HG02610 (cell line): ENCODE results near the gene SELENOS.

Experiments used
- ATAC-seq: cut with Tn5 transposase; IDR thresholded peaks from one replicate; pipeline ENCODE4 v1.9.1; 2021; ENCODE audit warnings: mild to moderate bottlenecking, moderate library complexity; ENCODE audit not compliant: unreplicated experiment

Gene SELENOS

DNA sequence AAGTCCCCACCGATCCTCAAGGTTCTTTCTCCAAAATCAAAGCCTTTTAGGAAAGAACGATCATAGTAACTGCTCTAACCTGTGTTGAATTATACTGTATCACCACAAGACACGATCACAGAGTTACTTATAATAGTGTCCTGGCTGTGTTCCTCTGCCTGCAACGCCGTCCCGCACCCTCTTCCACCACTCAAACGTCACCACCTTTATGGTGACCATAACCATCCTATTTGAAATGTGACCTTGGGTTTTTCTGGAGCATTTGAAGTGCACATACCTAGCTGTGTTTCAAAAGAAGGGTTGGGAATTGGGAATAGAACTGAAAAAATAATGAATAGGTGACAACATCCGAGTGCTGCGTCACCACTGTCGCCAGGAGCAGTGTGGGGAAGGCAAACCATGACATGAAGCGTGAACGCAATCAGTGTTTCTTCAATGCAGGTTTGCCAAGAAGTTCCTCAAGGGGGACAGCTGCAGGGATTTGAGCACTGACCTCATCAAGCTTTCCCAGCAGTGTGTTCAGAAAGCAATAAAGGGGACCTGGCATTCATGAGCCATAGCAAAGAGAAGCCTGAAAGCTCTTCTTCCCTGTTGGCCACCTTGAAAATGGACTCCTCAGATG, 769 bp upstream of the SELENOS start:
- no peak for ATAC-seq

DNA sequence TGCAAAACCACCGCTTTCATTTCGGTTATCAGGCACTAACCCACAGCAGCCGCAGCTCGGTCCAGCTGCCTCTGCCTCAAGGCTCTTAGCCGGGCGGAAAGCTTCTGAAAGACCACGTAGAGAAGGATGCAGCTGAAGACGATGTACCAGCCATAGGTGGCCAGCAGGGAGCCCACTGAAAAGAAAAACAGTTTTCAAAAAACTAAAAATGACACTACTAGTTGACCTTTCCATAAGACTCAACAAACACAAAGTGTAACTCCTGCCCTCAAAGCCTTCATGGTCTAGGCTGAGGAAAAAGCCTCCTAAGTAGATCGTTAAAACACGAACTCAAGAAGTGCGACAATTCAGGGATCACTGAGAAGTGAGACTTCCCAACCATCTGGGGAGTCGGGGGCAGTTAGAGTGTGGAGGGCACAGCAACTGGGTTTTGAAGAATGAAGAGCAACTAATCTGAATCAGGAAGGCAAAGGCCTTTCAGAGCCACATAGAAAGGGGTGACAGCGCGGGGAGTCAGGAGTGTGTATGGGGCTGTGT, 716 bp downstream of the SELENOS start:
- no peak for ATAC-seq

DNA sequence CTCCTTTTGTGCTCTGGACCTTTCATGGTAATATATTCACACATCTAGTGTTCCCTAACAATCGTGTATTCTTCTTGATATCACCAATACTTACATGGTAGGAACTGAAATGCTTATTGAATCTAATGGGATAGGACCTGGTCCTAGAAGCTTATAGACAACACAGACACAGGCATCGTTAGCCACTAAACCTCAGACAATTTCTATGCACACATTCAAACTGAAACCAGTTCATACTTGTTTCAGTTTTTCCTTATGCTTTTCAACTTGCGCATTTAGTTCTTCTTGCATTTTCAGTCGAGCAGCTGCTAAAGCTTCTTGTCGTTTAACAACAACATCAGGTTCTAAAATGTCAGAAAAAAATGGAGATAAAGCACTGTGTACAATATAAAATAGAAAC, 2.3 kb downstream of the SELENOS start:
- ATAC-seq, result peak; percentile 41

DNA sequence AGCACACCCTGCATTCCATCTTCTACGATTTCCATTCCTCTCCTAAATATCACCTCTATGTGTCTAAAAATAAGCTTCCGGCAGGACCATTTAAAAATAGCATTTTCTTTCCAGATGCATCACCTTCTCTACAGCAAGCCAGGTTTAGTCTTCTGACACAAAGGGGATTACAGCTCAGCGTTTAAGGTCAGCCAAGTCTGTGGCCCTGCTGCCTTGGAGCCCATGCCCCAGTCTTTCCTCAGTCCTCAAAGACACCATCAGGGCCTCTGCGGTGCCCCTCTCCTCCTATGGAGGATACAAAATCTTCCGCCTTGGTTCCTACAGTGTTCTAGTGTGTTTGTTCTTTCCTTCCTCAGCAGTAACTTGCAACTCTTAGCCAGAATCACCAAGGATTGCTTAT, 3.8 kb downstream of the SELENOS start:
- ATAC-seq, result no peak

DNA sequence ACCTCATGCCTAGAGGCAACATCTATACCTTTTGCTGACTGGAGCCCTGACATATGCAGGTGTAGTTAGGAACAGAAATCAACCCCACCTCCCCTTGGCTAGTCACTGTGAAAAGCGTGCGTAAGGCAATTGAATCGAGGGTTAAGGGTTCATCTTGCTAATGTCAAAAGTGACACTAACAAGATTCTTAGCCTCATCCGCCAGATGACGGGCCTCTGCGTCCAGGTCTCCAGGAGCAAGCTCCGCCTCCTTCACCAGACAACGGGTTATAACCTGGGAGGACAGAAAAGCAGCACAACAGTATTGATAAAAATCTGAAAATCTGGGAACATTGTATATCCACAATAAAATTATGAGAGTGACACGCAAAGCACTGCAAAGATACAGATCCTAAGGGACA, 4.7 kb downstream of the SELENOS start:
- ATAC-seq, result no peak

DNA sequence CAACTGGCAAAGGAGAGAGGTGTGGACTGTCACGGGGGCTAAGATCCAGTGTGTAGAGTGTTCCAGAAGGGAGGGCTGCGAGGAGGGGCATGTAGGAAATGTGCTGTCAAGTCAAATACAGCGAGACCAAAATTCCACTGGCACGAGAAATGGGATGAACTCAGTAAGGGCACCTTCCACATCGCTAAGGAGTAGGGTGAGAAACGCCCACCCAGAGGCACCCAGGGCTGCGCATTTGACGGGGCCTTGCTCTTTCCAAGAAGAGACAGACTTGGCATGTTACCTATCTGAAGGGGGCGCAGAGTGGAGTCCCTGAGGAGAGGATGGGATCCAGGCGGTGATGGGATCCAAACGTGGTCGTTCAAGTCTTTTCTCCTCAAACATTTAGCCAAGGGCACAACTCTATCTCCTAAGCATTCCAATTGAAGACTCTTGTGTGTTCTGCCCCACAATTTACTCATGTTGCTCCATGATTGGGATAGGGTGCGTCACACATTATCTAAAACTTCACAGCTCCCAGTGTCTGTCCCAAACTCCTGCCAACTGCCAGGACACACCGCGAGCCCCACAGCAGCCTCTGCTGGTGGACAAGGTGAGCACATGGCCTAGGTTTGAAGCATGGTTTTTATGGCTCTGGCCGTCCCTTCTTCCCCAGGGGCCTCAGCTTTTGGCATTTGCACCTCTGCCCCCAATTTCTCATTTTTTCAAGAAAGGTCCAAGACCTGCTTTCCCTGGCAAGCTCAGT, 7.6 kb downstream of the SELENOS start:
- ATAC-seq, result no peak

DNA sequence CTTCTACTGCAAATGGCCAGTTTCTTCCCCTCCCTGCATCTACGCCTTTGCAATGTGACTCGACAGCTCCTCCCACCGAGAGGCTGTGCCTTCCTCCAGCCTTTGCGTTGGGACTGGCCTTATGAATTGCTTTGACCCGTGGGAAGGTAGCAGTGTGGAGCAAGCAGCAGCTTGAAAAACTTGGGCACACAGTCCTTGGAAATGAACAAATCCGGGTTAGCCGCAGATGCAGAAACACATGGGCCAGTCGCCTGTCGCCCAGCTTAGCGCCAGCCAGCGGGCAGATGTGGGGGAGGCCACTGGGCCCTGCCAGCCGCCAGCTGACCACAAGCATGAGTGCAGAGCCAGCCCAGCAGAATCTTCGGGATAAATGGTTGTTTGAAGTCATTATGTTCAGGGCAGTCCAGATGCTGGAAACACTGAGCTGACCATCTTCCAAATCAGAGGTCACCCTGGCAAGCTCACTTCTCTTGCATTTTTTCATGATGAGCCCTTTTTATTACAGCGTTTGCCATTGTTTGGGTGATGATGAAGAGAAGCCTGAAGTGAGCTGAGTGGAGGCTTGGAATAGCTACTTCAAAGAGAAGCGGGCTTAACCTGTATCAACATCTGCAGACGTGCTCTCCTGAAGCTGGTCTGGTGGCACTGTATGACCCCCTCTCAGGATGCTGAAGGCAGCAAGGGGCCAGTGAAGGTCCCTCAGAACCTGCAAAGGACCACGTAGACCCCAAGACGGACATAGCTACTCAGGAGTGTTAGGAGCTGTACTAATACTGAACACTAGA, 9.8 kb downstream of the SELENOS start:
- ATAC-seq, result no peak

DNA sequence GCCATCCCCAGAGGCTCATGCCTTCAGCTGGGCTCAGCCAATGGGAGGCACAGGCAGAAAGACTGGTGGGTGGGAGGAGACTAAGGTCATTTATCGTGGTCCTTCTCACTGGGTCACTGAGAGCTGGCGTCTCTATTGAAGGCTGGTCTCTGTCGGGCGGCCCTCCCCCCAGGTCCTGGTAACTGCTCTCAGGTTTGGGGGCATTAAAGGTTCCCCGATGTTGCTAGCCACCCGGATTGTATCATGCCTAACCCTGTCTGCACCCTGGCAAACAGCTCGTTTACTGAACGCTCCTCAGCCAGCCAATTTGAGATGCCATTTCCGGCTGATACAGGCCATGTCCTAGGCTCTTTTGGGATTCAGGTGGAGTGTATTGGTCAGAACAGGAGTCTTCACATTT, 10.5 kb downstream of the SELENOS start:
- no peak for ATAC-seq

DNA sequence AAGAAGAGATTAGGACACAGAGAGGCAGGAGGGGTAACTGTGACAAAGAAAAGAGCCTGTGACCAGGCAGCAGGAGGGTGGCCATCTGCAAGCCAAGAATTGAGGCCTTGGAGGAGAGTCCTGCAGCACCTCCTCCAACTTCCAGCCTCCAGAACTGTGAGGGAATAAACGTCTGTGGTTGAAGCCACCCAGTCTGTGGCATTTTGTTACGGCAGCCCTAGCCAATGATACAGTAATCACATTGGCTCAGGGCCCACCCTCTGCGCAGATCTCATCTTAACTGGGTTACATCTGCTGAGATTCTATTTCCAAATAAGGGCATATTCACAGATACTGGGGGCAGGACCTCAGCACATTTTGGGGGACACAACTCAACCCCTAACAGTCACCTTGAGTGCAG, 11.3 kb downstream of the SELENOS start:
- ATAC-seq, result no peak

DNA sequence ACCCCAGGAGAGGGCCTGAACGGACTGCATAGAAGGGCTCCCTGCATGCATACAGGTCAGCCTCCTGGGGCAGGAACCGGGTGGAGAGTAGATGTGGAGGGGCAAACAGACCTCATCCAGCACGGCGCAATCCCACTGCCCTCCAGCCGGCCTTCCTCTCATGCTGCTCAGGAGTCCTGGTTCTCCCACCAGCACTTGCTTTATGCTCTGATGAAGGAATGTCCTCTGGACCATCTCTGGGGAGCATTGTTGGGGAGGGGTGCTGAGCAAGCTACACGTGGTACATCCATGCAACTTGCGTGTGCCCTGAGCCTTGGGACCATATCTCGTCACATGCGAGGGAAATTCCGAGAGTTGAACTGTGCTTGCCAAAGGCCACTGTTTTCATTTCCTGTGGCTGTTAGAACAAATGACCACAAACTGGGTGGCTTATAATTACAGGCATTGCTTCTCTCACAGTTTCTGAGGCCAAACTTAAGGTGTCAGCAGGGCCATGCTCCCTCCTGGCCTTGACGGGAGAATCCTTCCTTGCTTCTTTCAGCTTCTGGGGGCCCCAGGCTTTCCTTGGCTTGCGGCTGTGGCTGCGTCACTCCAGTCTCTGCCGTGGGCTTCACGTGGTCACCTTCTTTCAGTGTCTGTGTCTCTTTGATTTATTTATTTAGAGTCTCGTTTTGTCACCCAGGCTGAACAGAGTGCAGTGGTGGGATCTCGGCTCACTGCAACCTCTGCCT, 12.2 kb downstream of the SELENOS start:
- ATAC-seq, result no peak

DNA sequence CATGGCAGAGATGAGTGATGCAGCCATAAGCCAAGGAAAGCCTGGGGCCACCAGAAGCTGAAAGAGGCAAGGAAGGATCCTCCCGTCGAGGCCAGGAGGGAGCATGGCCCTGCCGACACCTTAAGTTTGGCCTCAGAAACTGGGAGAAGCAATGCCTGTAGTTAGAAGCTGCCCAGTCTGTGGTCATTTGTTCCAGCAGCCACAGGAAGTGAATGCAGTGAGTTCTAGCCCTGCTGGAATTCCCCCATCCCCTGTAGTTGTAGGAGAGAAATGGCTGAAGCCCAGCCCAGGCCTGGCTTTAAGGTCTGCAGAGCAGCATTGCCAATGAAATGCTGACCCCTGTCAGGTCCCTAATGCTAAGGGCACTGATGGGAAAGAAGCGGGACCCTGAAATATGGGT, 13.3 kb downstream of the SELENOS start:
- no peak for ATAC-seq

DNA sequence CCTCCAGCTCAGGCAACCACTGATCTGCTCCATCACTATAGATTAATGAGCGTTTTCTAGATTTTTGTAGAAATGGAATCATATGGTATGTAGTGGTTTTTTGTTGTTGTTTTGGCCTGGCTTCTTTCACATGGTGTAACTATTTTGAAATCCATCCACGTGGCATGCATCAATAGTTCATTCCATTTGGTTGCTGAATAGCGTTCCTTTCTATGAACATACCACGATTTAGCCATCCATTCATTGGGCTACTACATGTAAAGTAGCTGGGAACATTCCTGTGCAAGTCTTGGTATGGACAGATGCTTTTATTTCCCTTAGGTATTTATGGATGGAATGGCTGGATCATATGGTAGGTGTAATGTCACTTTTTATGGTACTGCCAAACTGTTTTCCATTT, 14.7 kb downstream of the SELENOS start:
- no peak for ATAC-seq

DNA sequence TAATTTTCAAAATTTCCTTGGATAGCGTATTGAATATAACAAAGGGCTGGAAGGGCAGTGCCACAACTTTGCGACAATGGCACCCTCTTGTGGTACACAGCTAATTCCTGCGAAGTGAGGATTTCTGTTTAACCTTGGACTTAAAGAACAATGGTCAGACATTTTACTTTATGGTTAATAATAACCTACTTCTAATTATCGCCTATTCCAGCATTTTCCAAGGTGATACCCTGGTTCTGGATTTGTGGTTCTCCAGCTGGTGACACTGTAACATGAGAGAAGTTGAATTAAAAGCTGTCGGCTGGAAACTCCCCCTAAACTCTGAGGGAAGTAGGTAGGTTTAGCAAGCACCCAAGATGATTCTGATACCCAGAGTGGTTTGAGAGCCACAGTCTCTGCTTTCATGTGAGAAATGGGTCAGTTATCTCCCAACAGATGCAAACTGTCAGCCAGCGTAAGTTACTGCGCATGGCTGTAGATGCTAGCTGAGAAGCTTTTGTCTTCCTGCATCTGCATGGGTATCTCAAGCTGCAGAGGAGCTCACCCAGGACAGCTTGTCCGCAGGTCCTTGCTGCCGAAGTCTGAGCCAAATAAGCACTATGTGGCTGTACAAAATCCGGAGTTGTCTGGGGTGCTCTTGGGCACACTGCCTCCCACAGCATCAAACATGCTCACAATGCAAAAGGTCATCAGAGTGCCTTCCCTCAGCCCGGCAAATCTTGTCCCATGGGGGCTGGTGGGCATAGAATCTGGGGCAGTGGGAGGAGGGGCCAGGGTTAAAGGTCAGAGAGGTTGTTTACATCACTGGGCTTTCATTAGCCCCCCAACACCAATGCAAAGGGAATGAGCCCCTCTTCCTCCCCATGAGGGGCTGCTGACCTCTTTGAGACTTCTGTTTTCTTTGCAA, 18.8 kb downstream of the SELENOS start:
- peak; percentile 46 for ATAC-seq

DNA sequence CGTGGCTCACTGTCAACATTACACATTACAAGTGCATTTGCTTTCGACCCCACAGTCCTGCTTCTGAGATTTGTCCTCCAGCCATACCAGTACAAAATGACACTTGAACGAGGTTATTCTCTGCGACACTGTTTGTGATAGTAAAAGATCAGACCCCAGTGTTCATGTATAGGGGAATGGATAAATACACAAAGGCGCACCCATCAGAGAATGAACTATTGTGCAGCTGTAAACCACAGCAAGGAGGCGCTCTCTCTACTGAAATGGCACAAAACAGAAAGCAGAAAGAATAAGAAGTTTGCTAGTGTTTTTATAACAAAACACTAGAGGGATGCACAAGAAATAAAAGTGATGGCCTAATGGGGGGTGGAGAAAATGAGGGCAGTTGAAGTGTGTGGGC, 20.5 kb downstream of the SELENOS start:
- ATAC-seq, result no peak

DNA sequence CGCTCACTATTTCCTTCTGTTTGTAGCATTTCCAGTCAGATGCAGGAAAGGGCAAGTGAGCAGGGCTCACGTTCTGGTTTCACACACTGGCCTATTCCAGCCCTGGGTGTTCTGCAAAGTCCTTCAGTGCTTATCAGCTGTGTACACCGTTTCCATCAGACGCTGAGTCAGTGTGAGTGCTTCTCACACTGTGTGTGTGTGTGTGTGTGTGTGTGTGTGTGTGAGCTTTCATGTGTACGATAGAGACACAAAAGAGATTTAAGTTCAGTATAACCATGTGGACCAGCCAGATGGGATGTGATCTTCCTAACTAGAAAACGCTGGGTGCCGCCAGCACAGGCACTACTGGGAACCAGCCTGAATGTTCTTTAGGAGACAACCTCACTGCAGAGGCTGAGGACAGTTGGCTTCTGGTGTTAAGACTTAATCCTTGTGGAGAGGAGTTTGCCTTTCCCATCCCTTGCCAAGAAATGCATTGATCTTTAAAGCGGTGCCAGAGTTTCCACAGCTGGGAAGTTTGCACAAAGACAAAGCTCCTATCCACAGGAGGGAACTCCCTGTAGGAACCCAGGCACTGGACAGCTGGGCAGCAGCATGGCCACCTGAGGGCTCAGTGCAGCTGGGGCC, 21.6 kb downstream of the SELENOS start:
- ATAC-seq, result no peak

DNA sequence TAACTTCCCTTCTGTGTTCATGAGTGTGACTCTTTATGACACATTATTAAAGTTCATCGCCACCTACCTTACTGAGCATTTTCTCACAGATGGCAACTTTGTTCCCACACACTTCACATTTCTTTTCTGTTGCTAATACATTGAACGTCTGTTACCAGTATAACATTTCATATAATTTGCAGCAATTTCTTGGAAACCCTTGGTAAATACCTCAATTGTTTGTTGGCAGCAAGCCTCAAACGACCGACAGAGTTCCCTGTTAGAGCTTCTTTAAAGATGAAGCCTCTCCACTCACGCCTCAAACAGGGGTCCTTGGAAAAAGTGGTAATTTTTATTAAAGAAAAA, 22.3 kb downstream of the SELENOS start:
- ATAC-seq, result no peak

DNA sequence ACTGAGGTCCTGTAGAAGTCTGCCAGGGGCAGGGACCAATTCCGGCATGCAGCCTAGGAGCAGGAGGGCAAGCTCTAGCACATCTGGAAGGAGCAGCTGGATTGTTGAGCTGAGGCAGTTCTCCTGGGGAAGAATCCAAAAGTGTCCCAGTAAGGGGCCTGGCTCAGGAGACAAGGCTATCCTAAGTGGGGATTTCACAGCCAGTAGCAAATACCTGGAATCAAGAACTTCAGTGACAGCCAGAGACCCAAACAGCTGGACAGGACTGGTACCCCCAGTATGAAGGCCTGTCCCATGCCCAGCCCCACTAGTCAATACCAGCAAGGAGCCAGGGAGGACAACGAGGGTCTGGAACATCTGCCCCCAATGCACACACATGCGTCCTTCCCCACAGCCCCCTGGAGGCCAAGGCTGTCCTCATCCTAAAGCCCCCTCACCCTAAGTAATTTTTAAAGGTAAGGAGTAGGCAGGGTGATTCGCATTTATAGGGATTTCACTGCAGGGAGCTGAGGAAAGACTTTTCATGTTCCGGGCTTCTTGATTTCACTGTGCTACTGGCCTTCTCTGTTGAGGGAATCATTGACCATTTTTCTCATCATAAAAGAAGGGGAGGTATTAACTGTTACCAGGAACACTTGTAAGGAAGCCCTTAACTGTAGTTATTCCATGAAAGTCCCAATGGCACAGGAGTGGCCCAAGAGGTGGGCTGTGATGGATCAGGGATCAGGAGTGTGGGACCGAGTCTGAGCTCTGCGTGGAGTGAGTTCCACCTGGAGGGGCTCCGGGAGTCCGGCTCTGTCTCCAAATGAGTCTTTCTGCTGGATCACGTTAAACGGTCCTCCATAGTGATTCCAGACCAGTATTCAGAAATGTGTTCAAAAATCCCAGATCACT, 22.9 kb downstream of the SELENOS start:
- ATAC-seq, result no peak

DNA sequence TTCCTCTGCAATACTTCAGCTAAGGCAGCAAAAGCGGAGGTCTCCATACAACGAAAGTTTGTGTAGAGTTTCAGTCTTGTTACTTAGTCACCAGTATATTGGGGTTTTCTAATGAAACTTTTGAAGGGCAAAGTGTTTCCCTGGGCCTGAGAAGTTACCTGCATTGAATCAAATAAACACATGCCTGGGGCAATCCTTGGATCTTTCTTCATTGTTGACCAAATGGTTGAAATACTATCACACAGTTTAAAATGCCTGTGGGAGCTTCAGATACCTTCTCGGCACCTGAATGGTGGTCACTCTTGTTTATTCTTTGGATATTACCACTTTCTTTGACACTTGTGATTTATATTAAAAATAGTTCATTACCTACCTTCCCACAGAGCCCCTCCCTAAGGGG, 24.4 kb downstream of the SELENOS start:
- no peak for ATAC-seq
